ENCODE data around the gene PTMA.
A peak's percentile ranks its signal among the peaks of the same experiment; 100 is the strongest.

PTMA gene

GRCh38 chr2:231720292-231720986 is 12.1 kb downstream of the PTMA start:
- H3K4me3 ChIP-seq (ENCODE audit: low read depth, low read length): no peak overlapping the region
- TF ChIP-seq CTCF (IDR thresholded peaks at IDR 0.05; ENCODE audit: low read depth, low read length, missing control alignments): no peak

GRCh38 chr2:231720987-231721966 is 13.0 kb downstream of the PTMA start:
- peak; percentile 40 for TF ChIP-seq CTCF (IDR thresholded peaks at IDR 0.05; ENCODE audit: low read depth, low read length, missing control alignments)
- DNase-seq (ENCODE audit: low read depth): peak; percentile 80
- H3K4me3 ChIP-seq (ENCODE audit: low read depth, low read length): no peak overlapping the region

More at GRCh38 chr2:231720292-231720986, 12.1 kb downstream of the PTMA start:
- DNase-seq (ENCODE audit: low read depth): no peak

- no peak overlapping the region for H3K4me3 ChIP-seq (ENCODE audit: low read depth, low read length)
- no peak for TF ChIP-seq CTCF (IDR thresholded peaks at IDR 0.05; ENCODE audit: low read depth, low read length, missing control alignments)
- no peak for DNase-seq (ENCODE audit: low read depth)
These were observed 14.5 kb downstream of the PTMA start for GRCh38 chr2:231722721-231723307.

GRCh38 chr2:231725476-231725875 is 17.2 kb downstream of the PTMA start:
- TF ChIP-seq CTCF (IDR thresholded peaks at IDR 0.05; ENCODE audit: low read depth, low read length, missing control alignments): no peak
- no peak overlapping the region for H3K4me3 ChIP-seq (ENCODE audit: low read depth, low read length)
- DNase-seq (ENCODE audit: low read depth): no peak

GRCh38 chr2:231726276-231726675 is 18.0 kb downstream of the PTMA start:
- TF ChIP-seq CTCF (IDR thresholded peaks at IDR 0.05; ENCODE audit: low read depth, low read length, missing control alignments): no peak
- H3K4me3 ChIP-seq (ENCODE audit: low read depth, low read length): no peak overlapping the region
- no peak for DNase-seq (ENCODE audit: low read depth)

- no peak overlapping the region for H3K4me3 ChIP-seq (ENCODE audit: low read depth, low read length)
- no peak for DNase-seq (ENCODE audit: low read depth)
- TF ChIP-seq CTCF (IDR thresholded peaks at IDR 0.05; ENCODE audit: low read depth, low read length, missing control alignments): no peak
These were observed 19.3 kb downstream of the PTMA start for GRCh38 chr2:231727621-231728020.
